A673 (cell line): ENCODE data around the gene FAM210B. TPM values are rescaled to one million over a fixed set of nuclear protein-coding genes. Genes with fewer than 3 reads are reported as not detected.
A peak's percentile ranks its signal among the peaks of the same experiment; 100 is the strongest.
"Not testable (repeated sequence)": the region's sequence is repeated elsewhere in the genome, so short reads cannot be mapped to it uniquely, and the experiment has no call there.

Source experiments
- BruUV-seq: library from RNA; stranded (reverse); fragments of 400-500 nt; replicated peaks from 2 replicates; lab custom pipeline; 2021; lab: Mats Ljungman, UMichigan
- CTCF ChIA-PET: fragments of 300-600 bp; sonication (Branson Sonifier 250); formaldehyde crosslinking; loops from one replicate; lab custom pipeline; 2022; ENCODE audit warnings: antibody characterized with exemption; lab: Charles Lee
- POLR2A ChIA-PET: fragments of 300-600 bp; sonication (Branson Sonifier 250); formaldehyde crosslinking; loops from one replicate; lab custom pipeline; 2022; ENCODE audit warnings: antibody characterized with exemption; ENCODE audit not compliant: low non-redundant PET; lab: Charles Lee
- DNase-seq: peaks from one replicate; pipeline ENCODE4 v3.0.0-alpha.2; 2015; ENCODE audit warnings: low spot score
- H3K27ac ChIP-seq: fragments of 200-600 bp; sonication (generic); 2 replicates; pipeline ENCODE4 v1.5.1; 2016; ENCODE audit warnings: mixed run types, low read depth, mild to moderate bottlenecking, mixed read lengths, antibody characterized with exemption, low read length; ENCODE audit not compliant: poor library complexity, severe bottlenecking
- H3K27me3 ChIP-seq: fragments of 200-600 bp; sonication (generic); replicated peaks from 2 replicates; pipeline ENCODE4 v1.6.1; 2017; ENCODE audit warnings: mixed run types, low read depth, mild to moderate bottlenecking, mixed read lengths, antibody characterized with exemption, low read length; ENCODE audit not compliant: insufficient read depth, poor library complexity
- H3K36me3 ChIP-seq: fragments of 200-600 bp; sonication (generic); 2 replicates; pipeline ENCODE4 v1.6.1; 2016; ENCODE audit warnings: mixed run types, mild to moderate bottlenecking, mixed read lengths, antibody characterized with exemption, low read length; ENCODE audit not compliant: insufficient read depth, poor library complexity, severe bottlenecking
- H3K4me1 ChIP-seq: fragments of 200-600 bp; sonication (generic); 2 replicates; pipeline ENCODE4 v1.6.1; 2017; ENCODE audit warnings: mixed run types, mild to moderate bottlenecking, mixed read lengths, antibody characterized with exemption, low read length; ENCODE audit not compliant: insufficient read depth, poor library complexity, severe bottlenecking
- H3K4me3 ChIP-seq: fragments of 200-600 bp; sonication (generic); 2 replicates; pipeline ENCODE4 v1.5.1; 2016; ENCODE audit warnings: low read depth, mixed run types, mild to moderate bottlenecking, mixed read lengths, low read length; ENCODE audit not compliant: poor library complexity, severe bottlenecking
- H3K9me3 ChIP-seq: fragments of 200-600 bp; sonication (generic); 2 replicates; pipeline ENCODE4 v1.6.1; 2016; ENCODE audit warnings: mixed run types, low read depth, mild to moderate bottlenecking, mixed read lengths, antibody characterized with exemption, low read length; ENCODE audit not compliant: poor library complexity, severe bottlenecking
- EZH2 ChIP-seq: fragments of 200-600 bp; sonication (generic); IDR thresholded peaks from 2 replicates; pipeline ENCODE4 v1.6.1; 2017; ENCODE audit warnings: borderline replicate concordance, low read depth, mild to moderate bottlenecking, mixed read lengths, antibody characterized with exemption, low read length; ENCODE audit not compliant: poor library complexity, severe bottlenecking
- intact Hi-C: fragments of 100-400 bp; cut with micrococcal nuclease; formaldehyde crosslinking; loops from one replicate; pipeline ENCODE4 v1.10.0; 2022; ENCODE audit not compliant: unreplicated experiment
- total RNA-seq: library from RNA; stranded (reverse); gene quantifications from 2 replicates; pipeline ENCODE4 v1.2.3, GENCODE V29; 2021
- TF ChIP-seq, protein P1 (sequence below): fragments of 300-800, 200-600 bp; sonication (generic); conservative IDR thresholded peaks from 2 replicates; pipeline ENCODE4 v1.5.1; 2017; ENCODE audit warnings: low read depth, mild to moderate bottlenecking, antibody characterized with exemption, low read length, moderate library complexity, mixed read lengths

The FAM210B gene
- total RNA-seq, 1 experiment from 2014 or later, result 5.5 TPM

DNA sequence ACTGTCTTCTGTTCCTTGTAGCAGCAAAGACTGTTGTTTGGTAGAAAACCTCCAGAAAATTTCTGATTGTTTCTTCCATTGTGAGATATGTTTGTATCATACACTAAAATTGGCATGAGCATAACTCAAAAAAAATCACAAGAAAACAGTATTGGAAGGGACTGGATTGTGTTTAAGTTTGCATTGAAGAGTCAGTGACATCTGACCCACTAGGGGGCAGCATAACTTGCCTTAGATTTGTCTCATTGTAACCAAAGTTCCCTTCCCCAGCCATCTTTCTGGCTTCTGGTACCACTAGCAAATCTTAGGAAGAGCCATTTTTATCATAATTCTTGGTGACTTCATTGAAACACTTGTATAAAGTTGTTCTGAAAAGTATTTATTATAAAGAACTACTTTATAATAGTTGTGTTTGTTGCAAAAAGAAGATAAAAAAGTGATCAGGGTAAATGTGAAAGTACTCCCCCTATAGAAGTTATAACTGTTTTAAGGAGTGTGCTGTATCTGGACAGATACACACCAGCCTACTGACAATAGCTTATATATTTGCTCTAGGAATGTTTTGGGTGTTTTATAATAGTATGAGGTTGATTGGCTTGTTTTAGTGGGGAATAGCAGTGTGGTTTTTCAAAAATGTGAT, 41.3 kb downstream of the FAM210B start:
- POLR2A ChIA-PET, result no interaction called here
- DNase-seq, result peak; percentile 76
- intact Hi-C loops, result no loop called here

GRCh38 chr20:56403465-56403864, 44.7 kb downstream of the FAM210B start:
- BruUV-seq, result no TSS peak
- H3K9me3 ChIP-seq, result no peaks in the 10 kb centered on the region
- H3K36me3 ChIP-seq, result peaks cover 93% of the 10 kb centered on the region
- H3K27ac ChIP-seq, result no peak overlapping the region
- ChIA-PET CTCF (no interaction called here), POLR2A (no interaction called here)
- no peak overlapping the region for H3K4me3 ChIP-seq
- TF ChIP-seq, protein P1, sequence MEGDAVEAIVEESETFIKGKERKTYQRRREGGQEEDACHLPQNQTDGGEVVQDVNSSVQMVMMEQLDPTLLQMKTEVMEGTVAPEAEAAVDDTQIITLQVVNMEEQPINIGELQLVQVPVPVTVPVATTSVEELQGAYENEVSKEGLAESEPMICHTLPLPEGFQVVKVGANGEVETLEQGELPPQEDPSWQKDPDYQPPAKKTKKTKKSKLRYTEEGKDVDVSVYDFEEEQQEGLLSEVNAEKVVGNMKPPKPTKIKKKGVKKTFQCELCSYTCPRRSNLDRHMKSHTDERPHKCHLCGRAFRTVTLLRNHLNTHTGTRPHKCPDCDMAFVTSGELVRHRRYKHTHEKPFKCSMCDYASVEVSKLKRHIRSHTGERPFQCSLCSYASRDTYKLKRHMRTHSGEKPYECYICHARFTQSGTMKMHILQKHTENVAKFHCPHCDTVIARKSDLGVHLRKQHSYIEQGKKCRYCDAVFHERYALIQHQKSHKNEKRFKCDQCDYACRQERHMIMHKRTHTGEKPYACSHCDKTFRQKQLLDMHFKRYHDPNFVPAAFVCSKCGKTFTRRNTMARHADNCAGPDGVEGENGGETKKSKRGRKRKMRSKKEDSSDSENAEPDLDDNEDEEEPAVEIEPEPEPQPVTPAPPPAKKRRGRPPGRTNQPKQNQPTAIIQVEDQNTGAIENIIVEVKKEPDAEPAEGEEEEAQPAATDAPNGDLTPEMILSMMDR, result no peak
- TF ChIP-seq EZH2, result no peak
- no peak for DNase-seq
- no peaks in the 10 kb centered on the region for H3K4me1 ChIP-seq
- intact Hi-C loops, result no loop called here
- H3K27me3 ChIP-seq, result no peaks in the 10 kb centered on the region

More for the DNA sequence above, 41.3 kb downstream of the FAM210B start:
- no peak for TF ChIP-seq EZH2
- TF ChIP-seq, protein P1, result peak; percentile 86
- no TSS peak for BruUV-seq
- H3K36me3 ChIP-seq, result peaks cover 98% of the 10 kb centered on the region
- CTCF ChIA-PET, result no interaction called here
- H3K9me3 ChIP-seq, result no peaks in the 10 kb centered on the region
- no peaks in the 10 kb centered on the region for H3K27me3 ChIP-seq
- no peak overlapping the region for H3K4me3 ChIP-seq
- no peaks in the 10 kb centered on the region for H3K4me1 ChIP-seq
- H3K27ac ChIP-seq, result no peak overlapping the region

GRCh38 chr20:56405356-56405755, 46.6 kb downstream of the FAM210B start:
- POLR2A ChIA-PET, intact Hi-C loops: not testable (repeated sequence)

GRCh38 chr20:56406910-56407309, 48.1 kb downstream of the FAM210B start:
- BruUV-seq, result no TSS peak
- H3K36me3 ChIP-seq, result peaks cover 59% of the 10 kb centered on the region
- DNase-seq, result no peak
- no peaks in the 10 kb centered on the region for H3K4me1 ChIP-seq
- H3K4me3 ChIP-seq, result no peak overlapping the region
- H3K27ac ChIP-seq, result no peak overlapping the region
- no peaks in the 10 kb centered on the region for H3K27me3 ChIP-seq
- TF ChIP-seq EZH2, result no peak
- TF ChIP-seq, protein P1, result no peak
- no peaks in the 10 kb centered on the region for H3K9me3 ChIP-seq
- ChIA-PET POLR2A (no interaction called here), CTCF (no interaction called here)
- intact Hi-C loops, result no loop called here

More at GRCh38 chr20:56405356-56405755, 46.6 kb downstream of the FAM210B start:
- H3K4me3 ChIP-seq, BruUV-seq, H3K4me1 ChIP-seq, H3K27ac ChIP-seq, CTCF ChIA-PET, DNase-seq, H3K9me3 ChIP-seq, H3K27me3 ChIP-seq: not testable (repeated sequence)
- H3K36me3 ChIP-seq, result peaks cover 74% of the 10 kb centered on the region
